HFFc6 (cell line): ENCODE data around the gene PPP3R2. TPM values are rescaled to one million over a fixed set of nuclear protein-coding genes. Genes with fewer than 3 reads are reported as not detected.
A peak's percentile ranks its signal among the peaks of the same experiment; 100 is the strongest.

Experiments used
- DNase-seq: peaks from one replicate; pipeline ENCODE4 v3.0.0-alpha.2; 2018
- H3K27ac Mint-ChIP-seq: 2 replicates; pipeline ENCODE4 v1.8.0; 2020; ENCODE audit warnings: mild to moderate bottlenecking, mixed read lengths
- H3K27me3 Mint-ChIP-seq: 2 replicates; pipeline ENCODE4 v1.8.0; 2021; ENCODE audit warnings: mild to moderate bottlenecking, moderate library complexity, mixed read lengths; ENCODE audit not compliant: insufficient read depth
- H3K36me3 Mint-ChIP-seq: 2 replicates; pipeline ENCODE4 v1.8.0; 2021; ENCODE audit warnings: low read depth, mixed read lengths
- H3K4me1 Mint-ChIP-seq: 2 replicates; pipeline ENCODE4 v1.8.0; 2020; ENCODE audit warnings: low read depth, mixed read lengths
- H3K4me3 Mint-ChIP-seq: 2 replicates; pipeline ENCODE4 v1.8.0; 2020; ENCODE audit warnings: mild to moderate bottlenecking, moderate library complexity, mixed read lengths
- H3K9me3 Mint-ChIP-seq: 2 replicates; pipeline ENCODE4 v1.8.0; 2020; ENCODE audit warnings: mild to moderate bottlenecking, mixed read lengths
- CTCF ChIP-seq: fragments of 200-600 bp; sonication (generic); IDR thresholded peaks from 2 replicates; pipeline ENCODE4 v1.5.0; 2021; ENCODE audit warnings: antibody characterized with exemption, mild to moderate bottlenecking
- total RNA-seq, 6 experiments: library from RNA; stranded (reverse); fragmentation: NEBNext Ultra II Directional; extraction: Animal tissue kit (Norgen Biotek cat#: 25700); gene quantifications; 2 replicates in 1 of 6; 3 replicates in 5 of 6; pipeline ENCODE4 v1.2.3, GENCODE V29; 2021

PPP3R2 gene
- total RNA-seq, 6 experiments from 2014 or later = not detected

- no peak for DNase-seq
These were observed 7.3 kb downstream of the PPP3R2 start for GRCh38 chr9:101587332-101588043.

GRCh38 chr9:101586651-101587050 is 8.1 kb downstream of the PPP3R2 start:
- 0 out of 2 replicates have a peak, but pooled peaks cover 4% of the 10 kb centered on the region for H3K27me3 Mint-ChIP-seq
- peaks cover 30% of the 10 kb centered on the region for H3K4me1 Mint-ChIP-seq
- no peak for DNase-seq
- TF ChIP-seq CTCF = no peak
- no peaks in the 10 kb centered on the region for H3K9me3 Mint-ChIP-seq
- no peak overlapping the region for H3K4me3 Mint-ChIP-seq
- no peak overlapping the region for H3K27ac Mint-ChIP-seq
- no peaks in the 10 kb centered on the region for H3K36me3 Mint-ChIP-seq

More at GRCh38 chr9:101587332-101588043, 7.3 kb downstream of the PPP3R2 start:
- no peak overlapping the region for H3K27ac Mint-ChIP-seq
- no peak overlapping the region for H3K4me3 Mint-ChIP-seq
- H3K9me3 Mint-ChIP-seq = no peaks in the 10 kb centered on the region
- TF ChIP-seq CTCF = no peak
- no peaks in the 10 kb centered on the region for H3K36me3 Mint-ChIP-seq
- H3K27me3 Mint-ChIP-seq = 0 out of 2 replicates have a peak, but pooled peaks cover 4% of the 10 kb centered on the region
- H3K4me1 Mint-ChIP-seq = peaks cover 24% of the 10 kb centered on the region

GRCh38 chr9:101585740-101586139 is 9.0 kb downstream of the PPP3R2 start:
- no peak overlapping the region for H3K4me3 Mint-ChIP-seq
- DNase-seq = no peak
- TF ChIP-seq CTCF = no peak
- no peaks in the 10 kb centered on the region for H3K9me3 Mint-ChIP-seq
- no peaks in the 10 kb centered on the region for H3K36me3 Mint-ChIP-seq
- peaks cover 4% of the 10 kb centered on the region; the same call in 1 of the 2 replicates for H3K27me3 Mint-ChIP-seq
- H3K27ac Mint-ChIP-seq = no peak overlapping the region
- H3K4me1 Mint-ChIP-seq = peaks cover 29% of the 10 kb centered on the region

GRCh38 chr9:101582553-101582952 is 12.2 kb downstream of the PPP3R2 start:
- Mint-ChIP-seq H3K27ac (peak overlapping the region; percentile 56), H3K4me1 (peaks cover 18% of the 10 kb centered on the region), H3K27me3 (peaks cover 7% of the 10 kb centered on the region), H3K4me3 (no peak overlapping the region), H3K36me3 (no peaks in the 10 kb centered on the region), H3K9me3 (no peaks in the 10 kb centered on the region)
- no peak for TF ChIP-seq CTCF
- DNase-seq = peak; percentile 83

GRCh38 chr9:101579711-101580545 is 14.8 kb downstream of the PPP3R2 start:
- no peak overlapping the region for H3K27ac Mint-ChIP-seq
- H3K4me3 Mint-ChIP-seq = no peak overlapping the region
- H3K36me3 Mint-ChIP-seq = no peaks in the 10 kb centered on the region
- H3K4me1 Mint-ChIP-seq = peaks cover 19% of the 10 kb centered on the region
- H3K27me3 Mint-ChIP-seq = peaks cover 3% of the 10 kb centered on the region
- no peaks in the 10 kb centered on the region for H3K9me3 Mint-ChIP-seq
- DNase-seq = no peak
- TF ChIP-seq CTCF = no peak
